Measurements from ENCODE around the gene TRIM25. TPM values are rescaled to one million over a fixed set of nuclear protein-coding genes. Genes with fewer than 3 reads are reported as not detected.

Gene TRIM25
- total and polyA plus RNA-seq, 2 of the 8 experiments (the other 6 are each of a cell fraction or from before 2014, with no cell fraction given) = 16.6 to 38.9 TPM

- Histone ChIP-seq H4K8ac (ENCODE audit: extremely low read depth, insufficient read depth, low read length) (no peak overlapping the region), H3K79me2 (ENCODE audit: control insufficient read depth in 1 of 2, insufficient read depth in 2 of 2, low read length in 2 of 2) (no peaks in the 10 kb centered on the region), H2AFZ (ENCODE audit: low read length) (no peak overlapping the region), H3K14ac (ENCODE audit: insufficient read length) (no peak overlapping the region), H3K4me1 (replicated peaks in 1 of 4; ENCODE audit: control insufficient read depth in 3 of 4, insufficient read depth in 4 of 4, low read length in 3 of 4) (no peaks in the 10 kb centered on the region), H3K4me2 (ENCODE audit: insufficient read depth in 1 of 2, low read depth in 2 of 2, low read length in 2 of 2) (no peak overlapping the region), H3K9me3 (ENCODE audit: insufficient read depth in 2 of 2, low read depth in 1 of 2, low read length in 1 of 2) (peaks cover 7 to 22% of the 10 kb centered on the region in 2 experiments; a peak in 3 of 4 replicates), H3K4ac (replicated peaks; ENCODE audit: insufficient read length, low read depth, low read length) (no peak overlapping the region), H2BK20ac (ENCODE audit: low read length) (no peak overlapping the region), H3K23me2 (ENCODE audit: low read depth, low read length) (no peaks in the 10 kb centered on the region), H2BK5ac (ENCODE audit: low read depth, low read length) (no peak overlapping the region), H3K27ac (ENCODE audit: low read depth, low read length) (no peak overlapping the region), H3K27me3 (replicated peaks in 1 of 4; ENCODE audit: control insufficient read depth in 3 of 4, extremely low read depth in 1 of 4, insufficient read depth in 3 of 4, low read length in 3 of 4) (no peaks in the 10 kb centered on the region), H3K79me1 (ENCODE audit: low read depth, low read length) (no peaks in the 10 kb centered on the region), H4K20me1 (replicated peaks in 1 of 2; ENCODE audit: control insufficient read depth in 1 of 2, insufficient read depth in 2 of 2, low read length in 2 of 2) (no peaks in the 10 kb centered on the region), H3K56ac (replicated peaks; ENCODE audit: insufficient read length, low read depth, low read length) (no peak overlapping the region), H3K36me3 (ENCODE audit: control insufficient read depth in 2 of 4, insufficient read depth in 4 of 4, low read length in 3 of 4) (peaks cover 0 to 37% (median 23%) of the 10 kb centered on the region in 4 experiments; a peak in 6 of 8 replicates), H4K5ac (ENCODE audit: insufficient read length, low read depth, low read length) (no peak overlapping the region), H3K18ac (ENCODE audit: extremely low read depth, low read length) (no peak overlapping the region), H3K4me3 (ENCODE audit: extremely low read depth in 1 of 4, insufficient read depth in 2 of 4, low read depth in 3 of 4, low read length in 4 of 4) (no peak overlapping the region), H2BK15ac (ENCODE audit: low read length) (no peak overlapping the region), H2AK5ac (ENCODE audit: low read depth, low read length) (no peak overlapping the region), H3K9ac (replicated peaks in 1 of 4; ENCODE audit: extremely low read depth in 1 of 4, low read depth in 3 of 4, low read length in 3 of 4) (no peak overlapping the region), H4K91ac (replicated peaks; ENCODE audit: insufficient read length, low read length) (no peak overlapping the region), H2BK12ac (ENCODE audit: low read depth, low read length) (no peak overlapping the region), H2BK120ac (replicated peaks; ENCODE audit: low read depth, low read length) (no peak overlapping the region), H3K23ac (ENCODE audit: insufficient read length) (no peak overlapping the region)
- ChIA-PET CTCF (ENCODE audit: partially characterized antibody) (no interaction called here), POLR2A (ENCODE audit: partially characterized antibody) (no interaction called here)
- FAIRE-seq = no peak
- no peak for DNase-seq (ENCODE audit: low read depth in 1 of 2, low spot score in 2 of 2)
- WGBS, 2 experiments (ENCODE audit: extremely low coverage in 1 of 2, insufficient coverage in 1 of 2, insufficient read length in 1 of 2, insufficient replicate concordance in 2 of 2, low coverage in 1 of 2, low lambda C conversion rate in 2 of 2, missing lambda C conversion rate in 1 of 2) = 92% methylated on average over 3 of the region's 3 CpGs; no CpG with 5 or more reads in 1 of the 2 experiments
- TF ChIP-seq SP1 (IDR thresholded peaks at IDR 0.05; ENCODE audit: low read depth, low read length) (no peak), SAP30 (IDR thresholded peaks at IDR 0.05; ENCODE audit: insufficient read depth, insufficient replicate concordance, low read length) (no peak), MAFK (IDR thresholded peaks at IDR 0.05; ENCODE audit: low read depth, low read length) (no peak), TBP (IDR thresholded peaks at IDR 0.05; ENCODE audit: low read depth, low read length) (no peak), BRCA1 (IDR thresholded peaks at IDR 0.05; ENCODE audit: low read depth, low read length) (no peak), POLR2A (IDR thresholded peaks at IDR 0.05; ENCODE audit: control extremely low read depth in 1 of 2, low read depth in 2 of 2, low read length in 2 of 2) (no peak), HDAC2 (IDR thresholded peaks at IDR 0.05; ENCODE audit: borderline replicate concordance in 1 of 2, low read depth in 2 of 2, low read length in 2 of 2) (no peak), TAF7 (optimal IDR thresholded peaks at IDR 0.05; ENCODE audit: borderline replicate concordance, low read depth, low read length) (no peak), EZH2 (IDR thresholded peaks at IDR 0.05; ENCODE audit: low read depth, low read length, severe bottlenecking) (no peak), SP2 (IDR thresholded peaks at IDR 0.05; ENCODE audit: low read length) (no peak), SUZ12 (IDR thresholded peaks at IDR 0.05; ENCODE audit: low read length) (no peak), EP300 (IDR thresholded peaks at IDR 0.05; ENCODE audit: borderline replicate concordance in 1 of 2, low read depth in 2 of 2, low read length in 2 of 2) (no peak), SIN3A (conservative IDR thresholded peaks at IDR 0.05 in 1 of 2, IDR thresholded peaks at IDR 0.05 in 1 of 2; ENCODE audit: low read depth in 1 of 2, low read length in 2 of 2) (no peak), HDAC6 (IDR thresholded peaks at IDR 0.05; ENCODE audit: low read depth, low read length) (no peak), BACH1 (IDR thresholded peaks at IDR 0.05; ENCODE audit: low read length) (no peak)
Measured at GRCh38 chr17:56935461-56935860, 21.6 kb upstream of the TRIM25 start.

All from H1 (cell line).